Endothelial cell of umbilical vein (primary cell): Measurements from ENCODE around the gene ATP6V1G3. TPM values are rescaled to one million over a fixed set of nuclear protein-coding genes. Genes with fewer than 3 reads are reported as not detected.

Source experiments
- BruUV-seq: library from RNA; stranded (reverse); fragments of 400-500 nt; replicated peaks from 2 replicates; lab custom pipeline; 2021; lab: Mats Ljungman, UMichigan
- CTCF ChIA-PET: fragments of 300-600, 350-600 bp; sonication (Branson Sonifier 250); formaldehyde crosslinking; loops from one replicate; lab custom pipeline; 2021; ENCODE audit warnings: antibody characterized with exemption, inconsistent platforms; lab: Charles Lee
- POLR2A ChIA-PET: fragments of 300-600, 350-600 bp; sonication (Branson Sonifier 250); formaldehyde crosslinking; loops from one replicate; lab custom pipeline; 2021; ENCODE audit warnings: antibody characterized with exemption, inconsistent platforms; lab: Charles Lee
- DNase-seq: peaks from one replicate; pipeline ENCODE4 v3.0.0-alpha.2; 2011; ENCODE audit warnings: low read depth, low spot score
- FAIRE-seq: peaks from 2 replicates; lab custom pipeline; 2011; peaks lifted over from hg19 to GRCh38; lab: Jason Lieb, UNC
- H2AFZ ChIP-seq: 2 replicates; pipeline ENCODE4 v1.6.0; 2012; ENCODE audit warnings: low read depth, low read length, control low read depth, inconsistent platforms
- H3K27ac ChIP-seq: 2 replicates; pipeline ENCODE4 v1.5.1; 2011; ENCODE audit warnings: low read depth, mild to moderate bottlenecking, control low read depth, low read length, moderate library complexity; ENCODE audit not compliant: insufficient read depth
- H3K27me3 ChIP-seq, 2 experiments: 2 replicates each; pipeline versions ENCODE4 v1.6.0 to v1.6.1; 2011; ENCODE audit warnings: low read length in 2 of 2, mixed read lengths in 1 of 2; ENCODE audit not compliant: control insufficient read depth in 2 of 2, insufficient read depth in 2 of 2
- H3K36me3 ChIP-seq, 2 experiments: 2 replicates in 1 of 2; 3 replicates in 1 of 2; pipeline ENCODE4 v1.5.1; 2011; ENCODE audit warnings: low read length in 2 of 2, mild to moderate bottlenecking in 1 of 2, moderate library complexity in 1 of 2; ENCODE audit not compliant: control insufficient read depth in 2 of 2, insufficient read depth in 2 of 2; ENCODE audit errors: extremely low read depth in 1 of 2
- H3K4me1 ChIP-seq: 3 replicates; pipeline ENCODE4 v1.5.1; 2011; ENCODE audit warnings: mild to moderate bottlenecking, low read length; ENCODE audit not compliant: control insufficient read depth, insufficient read depth; ENCODE audit errors: extremely low read depth
- H3K4me2 ChIP-seq: 2 replicates; pipeline ENCODE4 v1.6.1; 2011; ENCODE audit warnings: low read length, control low read depth, mixed read lengths; ENCODE audit not compliant: insufficient read depth
- H3K4me3 ChIP-seq, 3 experiments: fragments of 200-600 bp in 1 of 3; sonication (generic), shearing (Covaris generic) in 1 of 3; replicated peaks in 1 of 3; 2 replicates each; pipeline ENCODE4 v1.5.1; 2011 to 2016; ENCODE audit warnings: control low read depth in 3 of 3, low read length in 3 of 3, mild to moderate bottlenecking in 2 of 3, inconsistent platforms in 1 of 3, low read depth in 1 of 3, moderate library complexity in 1 of 3; ENCODE audit not compliant: insufficient read depth in 1 of 3
- H3K79me2 ChIP-seq: 2 replicates; pipeline ENCODE4 v1.6.0; 2012; ENCODE audit warnings: low read length, inconsistent platforms; ENCODE audit not compliant: control insufficient read depth, insufficient read depth
- H3K9ac ChIP-seq: replicated peaks from 2 replicates; pipeline ENCODE3; 2011; ENCODE audit warnings: low read length, control low read depth; ENCODE audit not compliant: insufficient read depth; ENCODE audit errors: extremely low read depth
- H3K9me1 ChIP-seq: replicated peaks from 3 replicates; pipeline ENCODE4 v1.6.0; 2011; ENCODE audit warnings: mild to moderate bottlenecking, low read length; ENCODE audit not compliant: control insufficient read depth, insufficient read depth; ENCODE audit errors: extremely low read depth
- H3K9me3 ChIP-seq: replicated peaks from 2 replicates; pipeline ENCODE4 v1.5.1; 2012; ENCODE audit warnings: low read length, inconsistent platforms; ENCODE audit not compliant: control insufficient read depth, insufficient read depth
- H4K20me1 ChIP-seq: replicated peaks from 2 replicates; pipeline ENCODE3; 2011; ENCODE audit warnings: mild to moderate bottlenecking, low read length; ENCODE audit not compliant: control insufficient read depth, insufficient read depth; ENCODE audit errors: extremely low read depth
- EZH2 ChIP-seq: IDR thresholded peaks from 2 replicates; pipeline ENCODE4 v1.6.1; 2012; ENCODE audit warnings: borderline replicate concordance, low read depth, mild to moderate bottlenecking, moderate library complexity, low read length, inconsistent platforms; ENCODE audit not compliant: severe bottlenecking
- FOS ChIP-seq: IDR thresholded peaks from 2 replicates; pipeline ENCODE4 v1.6.1; 2011; ENCODE audit warnings: mild to moderate bottlenecking, low read length, moderate library complexity, borderline replicate concordance; ENCODE audit not compliant: insufficient read depth
- GATA2 ChIP-seq: IDR thresholded peaks from 2 replicates; pipeline ENCODE4 v1.7.0; 2011; ENCODE audit warnings: low read depth, mild to moderate bottlenecking, moderate library complexity, mixed read lengths, low read length; ENCODE audit not compliant: insufficient read length, insufficient read depth
- JUN ChIP-seq: IDR thresholded peaks from 2 replicates; pipeline ENCODE4 v1.6.1; 2011; ENCODE audit warnings: borderline replicate concordance, low read depth; ENCODE audit not compliant: insufficient read length, insufficient read depth
- MAX ChIP-seq: IDR thresholded peaks from 2 replicates; pipeline ENCODE4 v1.6.1; 2011; ENCODE audit not compliant: insufficient read depth, insufficient read length
- MYC ChIP-seq: IDR thresholded peaks from one replicate; pipeline ENCODE4 v1.6.1; 2011; ENCODE audit warnings: mild to moderate bottlenecking, low read depth, low read length
- POLR2A ChIP-seq: IDR thresholded peaks from 2 replicates; pipeline ENCODE4 v1.6.1; 2012; ENCODE audit warnings: low read depth, mild to moderate bottlenecking, control low read depth, low read length
- POLR2AphosphoS5 ChIP-seq: IDR thresholded peaks from 2 replicates; pipeline ENCODE4 v1.6.1; 2012; ENCODE audit warnings: low read depth, mild to moderate bottlenecking, control low read depth, low read length, moderate library complexity; ENCODE audit not compliant: insufficient read depth
- dilution Hi-C: fragments of 300-500 bp; cut with MboI; formaldehyde crosslinking; loops from one replicate; pipeline ENCODE4 v1.15.0; 2019; ENCODE audit warnings: low sequenced_read_pairs; ENCODE audit not compliant: extremely low pct_ligation_motif_present
- intact Hi-C: fragments of 100-400 bp; cut with micrococcal nuclease; formaldehyde crosslinking; loops from one replicate; pipeline ENCODE4 v1.10.0; 2022
- polyA plus RNA-seq, 4 experiments: library from polyadenylated mRNA; depleted of rRNA in 3 of 4; stranded (reverse) in 3 of 4; unstranded in 1 of 4; fragments of >200 nt; gene quantifications; 2 replicates each; pipeline versions ENCODE4 v1.2.1 to v1.2.3, GENCODE V29; 2011 to 2012; ENCODE audit warnings: missing spikeins in 1 of 4
- total RNA-seq: library from RNA; stranded (reverse); gene quantifications from 2 replicates; pipeline ENCODE4 v1.2.3, GENCODE V29; 2021
- TF ChIP-seq, protein P1 (sequence below), 2 donors: IDR thresholded peaks; 1 replicate in 1 of 2; 2 replicates in 1 of 2; pipeline ENCODE4 v1.5.1; 2011; ENCODE audit warnings: low read length in 2 of 2, mild to moderate bottlenecking in 2 of 2, moderate library complexity in 2 of 2, control low read depth in 1 of 2, inconsistent platforms in 1 of 2, low read depth in 1 of 2; ENCODE audit not compliant: insufficient read depth in 1 of 2; ENCODE audit errors: extremely low read depth in 1 of 2

The ATP6V1G3 gene
- total and polyA plus RNA-seq, 2 donors (not counting 3 experiments of a cell fraction or from before 2014, with no cell fraction given): not detected

DNA sequence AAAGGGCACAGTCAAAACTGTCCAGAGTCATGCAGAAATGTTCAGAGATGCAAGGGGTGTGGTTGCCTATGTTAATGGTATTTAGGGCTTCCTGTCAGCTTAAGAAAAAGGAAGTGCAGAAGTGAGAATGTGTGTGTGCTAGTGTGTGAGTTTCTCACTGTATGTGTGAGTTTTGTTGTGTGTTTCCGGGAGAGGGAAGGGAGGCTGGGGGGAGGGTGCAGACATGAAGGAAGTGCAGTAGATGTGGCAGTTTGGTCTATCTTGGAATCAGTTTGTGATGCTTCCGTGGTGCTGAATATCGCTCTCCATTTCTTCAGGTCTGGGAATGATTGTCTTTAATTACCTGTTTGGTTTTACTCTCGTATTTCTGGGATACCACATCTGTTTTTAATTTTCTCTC is 16.5 kb upstream of the ATP6V1G3 start:
- dilution Hi-C loops: no loop called here
- intact Hi-C loops: no loop called here
- Histone ChIP-seq H3K4me3 (no peak overlapping the region), H3K36me3 (no peaks in the 10 kb centered on the region), H3K27me3 (no peaks in the 10 kb centered on the region), H3K4me1 (peaks cover 17% of the 10 kb centered on the region), H3K9ac (no peak overlapping the region), H3K4me2 (no peak overlapping the region), H2AFZ (peak overlapping the region; percentile 60), H4K20me1 (no peaks in the 10 kb centered on the region), H3K79me2 (no peaks in the 10 kb centered on the region), H3K27ac (no peak overlapping the region), H3K9me3 (no peaks in the 10 kb centered on the region), H3K9me1 (no peaks in the 10 kb centered on the region)
- CTCF ChIA-PET: no interaction called here
- POLR2A ChIA-PET: no interaction called here
- FAIRE-seq: no peak
- no peak for DNase-seq
- BruUV-seq: no TSS peak
- TF ChIP-seq JUN (no peak), MYC (no peak), EZH2 (no peak), FOS (no peak), POLR2A (no peak), GATA2 (no peak), POLR2AphosphoS5 (no peak), MAX (no peak)
- TF ChIP-seq, protein P1, sequence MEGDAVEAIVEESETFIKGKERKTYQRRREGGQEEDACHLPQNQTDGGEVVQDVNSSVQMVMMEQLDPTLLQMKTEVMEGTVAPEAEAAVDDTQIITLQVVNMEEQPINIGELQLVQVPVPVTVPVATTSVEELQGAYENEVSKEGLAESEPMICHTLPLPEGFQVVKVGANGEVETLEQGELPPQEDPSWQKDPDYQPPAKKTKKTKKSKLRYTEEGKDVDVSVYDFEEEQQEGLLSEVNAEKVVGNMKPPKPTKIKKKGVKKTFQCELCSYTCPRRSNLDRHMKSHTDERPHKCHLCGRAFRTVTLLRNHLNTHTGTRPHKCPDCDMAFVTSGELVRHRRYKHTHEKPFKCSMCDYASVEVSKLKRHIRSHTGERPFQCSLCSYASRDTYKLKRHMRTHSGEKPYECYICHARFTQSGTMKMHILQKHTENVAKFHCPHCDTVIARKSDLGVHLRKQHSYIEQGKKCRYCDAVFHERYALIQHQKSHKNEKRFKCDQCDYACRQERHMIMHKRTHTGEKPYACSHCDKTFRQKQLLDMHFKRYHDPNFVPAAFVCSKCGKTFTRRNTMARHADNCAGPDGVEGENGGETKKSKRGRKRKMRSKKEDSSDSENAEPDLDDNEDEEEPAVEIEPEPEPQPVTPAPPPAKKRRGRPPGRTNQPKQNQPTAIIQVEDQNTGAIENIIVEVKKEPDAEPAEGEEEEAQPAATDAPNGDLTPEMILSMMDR (IDR thresholded peaks at IDR 0.05; ENCODE audit: extremely low read depth in 1 of 2, insufficient read depth in 1 of 2, low read depth in 1 of 2, low read length in 2 of 2): no peak
